GM19328 (cell line): ENCODE measurements around the gene AANAT.

Source experiments
- ATAC-seq: cut with Tn5 transposase; IDR thresholded peaks from one replicate; pipeline ENCODE4 v1.9.1; 2021; ENCODE audit warnings: mild to moderate bottlenecking, moderate library complexity; ENCODE audit not compliant: unreplicated experiment

Gene AANAT

DNA sequence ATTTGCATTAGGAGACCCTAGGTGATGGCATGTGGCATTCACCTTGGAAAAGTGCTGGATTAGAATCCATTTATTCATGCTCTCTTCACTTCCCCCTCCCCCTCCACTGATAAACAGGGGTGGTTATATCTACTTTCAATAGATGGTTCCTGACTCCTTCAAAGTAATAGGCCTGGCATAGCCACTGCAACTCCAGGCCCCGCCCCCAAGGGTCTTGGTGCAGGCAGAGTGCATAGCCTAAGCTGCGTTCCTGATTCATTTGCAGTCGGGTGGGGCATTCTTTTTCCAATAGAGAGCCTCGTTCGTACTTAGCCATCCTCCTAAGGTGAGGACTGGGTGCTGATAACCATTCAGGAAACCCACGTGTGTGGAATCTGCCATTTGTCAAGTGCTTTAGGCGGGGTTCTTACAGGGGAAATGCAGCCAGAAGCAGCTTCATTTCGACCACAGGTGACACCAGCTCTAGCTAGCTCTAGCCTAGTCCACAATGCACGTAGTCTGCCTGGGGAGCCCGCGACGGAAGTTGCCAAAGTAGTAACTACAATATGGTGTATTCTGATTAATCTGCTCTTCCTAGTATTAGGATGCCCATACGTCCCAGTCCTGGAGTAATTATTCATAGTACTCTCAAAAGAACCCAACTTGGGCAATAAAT lies 25.6 kb upstream of the AANAT start:
- ATAC-seq = no peak

DNA sequence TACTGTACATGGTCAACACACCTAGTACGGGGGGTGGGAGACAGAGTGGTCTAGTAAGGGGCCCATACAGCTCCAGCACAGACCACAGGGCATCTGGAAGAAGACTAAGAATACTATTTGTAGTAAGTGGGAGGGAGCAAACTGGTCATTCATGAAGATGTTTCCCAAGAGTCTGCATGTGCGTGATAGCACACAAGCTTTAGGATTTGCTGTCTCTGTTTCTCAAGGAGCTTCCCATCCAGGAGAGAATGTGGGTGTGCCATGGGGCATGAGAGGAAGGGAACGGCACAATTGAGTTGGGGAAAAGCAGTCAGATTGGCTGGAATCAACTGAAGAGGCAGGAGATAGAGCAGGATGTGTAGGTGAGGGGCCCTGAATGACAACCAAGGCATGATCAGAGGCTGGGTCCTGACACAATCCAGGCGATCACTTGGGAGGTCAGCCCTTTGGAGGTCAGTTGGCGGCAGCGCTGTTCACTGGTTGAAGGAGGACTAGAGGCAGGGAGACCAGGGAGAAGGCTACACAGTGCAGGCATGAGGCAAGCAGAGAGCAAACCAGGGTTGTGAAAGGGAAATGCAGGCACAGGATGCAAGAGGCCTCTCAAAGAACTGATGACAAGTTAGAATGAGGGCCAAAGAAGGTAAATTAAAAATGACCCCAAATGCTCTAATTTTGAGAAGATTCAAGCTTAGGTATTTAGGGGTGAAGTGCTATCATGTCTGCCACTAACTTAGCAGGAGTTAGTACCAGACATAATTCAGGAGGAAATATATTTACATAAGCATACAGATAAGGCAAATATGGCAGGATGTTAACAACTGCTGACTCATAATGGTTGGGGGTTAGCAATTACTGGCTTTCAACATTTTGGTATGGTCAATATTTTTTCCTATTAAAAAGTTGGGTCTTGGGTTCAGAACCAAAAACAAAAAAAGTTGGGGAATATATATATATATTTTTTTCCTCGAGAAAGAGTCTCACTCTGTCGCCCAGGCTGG lies 24.8 kb upstream of the AANAT start:
- ATAC-seq = no peak

DNA sequence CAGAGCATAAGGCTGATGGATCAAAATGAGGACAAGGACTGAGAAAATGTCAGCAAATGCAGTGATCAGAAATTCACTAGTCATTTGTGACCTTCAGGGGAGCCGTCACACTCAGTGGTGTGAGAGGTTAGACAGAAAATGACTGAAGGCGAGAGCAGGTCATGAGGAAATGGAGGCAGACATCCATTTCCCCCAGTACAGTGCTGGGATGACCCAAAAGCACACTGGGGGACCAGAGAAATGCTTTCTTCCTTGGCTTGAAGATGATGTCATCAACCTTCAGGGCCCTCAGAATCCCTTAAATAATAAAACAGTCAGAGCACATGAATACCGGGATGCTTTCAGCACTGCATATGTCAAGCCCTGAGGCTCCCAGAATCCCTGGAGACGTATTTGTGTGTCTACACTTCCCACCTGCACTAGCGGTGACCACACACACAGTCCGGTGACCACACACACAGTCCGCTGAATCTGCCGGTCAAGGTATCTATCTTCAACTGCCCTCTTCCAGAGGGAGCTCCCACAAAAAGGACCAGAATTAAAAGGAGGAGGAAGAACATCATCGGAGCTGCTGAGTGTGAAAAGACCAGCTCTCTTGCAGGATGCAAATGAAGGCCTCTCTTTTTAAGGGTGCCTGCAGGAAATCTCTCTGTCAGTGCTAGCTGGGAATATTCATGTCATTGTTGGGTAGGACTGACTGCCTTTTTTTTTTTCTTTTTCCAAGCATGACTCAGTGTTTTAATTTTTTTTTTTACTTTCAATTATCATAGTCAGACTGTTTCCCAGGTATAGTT lies 22.7 kb upstream of the AANAT start:
- ATAC-seq = no peak

DNA sequence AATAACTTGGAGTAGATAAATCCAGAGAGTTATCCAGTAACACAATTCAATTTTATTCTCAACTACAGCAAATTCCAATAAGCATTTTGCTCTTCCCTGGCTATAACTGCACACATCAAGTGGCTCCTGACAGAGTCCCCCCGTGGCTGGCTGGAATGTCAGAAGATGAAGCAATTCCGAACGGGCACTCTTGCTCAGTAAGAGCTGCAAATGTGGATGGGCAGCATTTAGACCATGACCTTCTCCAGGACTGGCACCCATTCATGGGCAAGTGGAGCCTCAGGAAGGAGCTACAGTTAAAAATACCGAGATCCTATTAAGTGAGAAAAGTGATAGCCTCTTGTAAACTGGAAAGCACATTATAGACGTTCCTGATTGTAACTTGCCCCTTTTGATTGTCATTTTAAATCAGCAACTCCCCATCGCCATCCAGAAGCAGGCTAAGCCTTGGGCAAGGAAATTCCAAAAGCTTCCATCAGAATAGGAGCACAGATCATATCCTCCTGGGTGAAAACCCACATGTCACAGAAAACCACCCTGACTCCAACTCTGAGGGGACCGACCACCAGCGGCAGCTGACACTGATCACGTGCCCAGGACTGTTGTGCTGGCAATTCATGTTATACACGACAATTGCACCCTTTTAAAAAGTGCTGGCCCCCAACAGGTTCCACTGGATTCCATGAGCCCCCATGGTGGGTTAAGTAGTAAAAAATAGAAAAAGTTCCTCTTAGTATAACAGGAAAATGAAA lies 21.5 kb upstream of the AANAT start:
- no peak for ATAC-seq

DNA sequence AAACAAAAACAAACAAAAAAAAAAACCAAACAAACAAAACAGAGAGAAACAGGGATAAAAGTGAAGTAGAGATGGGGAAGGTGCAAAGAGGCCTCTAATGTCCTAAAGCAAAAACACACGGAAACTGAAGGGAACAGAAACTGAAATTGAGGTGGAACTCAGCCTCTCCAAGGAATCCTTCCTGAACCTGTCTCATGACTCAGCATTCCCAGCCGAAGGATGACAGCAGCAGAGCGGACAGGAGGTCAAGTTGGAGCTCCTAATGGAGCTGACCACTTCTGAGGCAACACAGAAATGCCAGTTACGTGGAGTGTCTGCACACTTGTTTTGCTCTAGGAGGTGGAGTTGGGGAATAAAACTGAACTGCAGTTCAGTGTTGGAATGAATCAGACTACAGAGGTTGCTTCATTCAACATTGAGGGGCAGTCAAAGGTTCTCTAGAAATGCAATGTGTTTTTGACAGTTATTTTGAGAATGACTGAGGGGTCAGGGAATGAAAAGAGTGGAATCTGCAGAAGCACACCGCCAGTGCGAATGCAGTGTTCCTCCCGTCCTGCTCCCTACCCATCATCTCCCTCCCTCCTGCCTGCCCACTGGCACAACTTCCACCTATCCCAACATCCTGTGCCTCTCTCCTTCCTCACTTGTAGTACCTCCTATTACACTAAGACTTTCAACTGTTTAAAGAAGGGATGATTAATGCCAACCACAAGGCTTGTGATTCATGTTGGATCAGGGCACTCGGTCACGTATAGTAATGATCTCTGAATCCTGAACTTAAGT lies 20.8 kb upstream of the AANAT start:
- no peak for ATAC-seq

DNA sequence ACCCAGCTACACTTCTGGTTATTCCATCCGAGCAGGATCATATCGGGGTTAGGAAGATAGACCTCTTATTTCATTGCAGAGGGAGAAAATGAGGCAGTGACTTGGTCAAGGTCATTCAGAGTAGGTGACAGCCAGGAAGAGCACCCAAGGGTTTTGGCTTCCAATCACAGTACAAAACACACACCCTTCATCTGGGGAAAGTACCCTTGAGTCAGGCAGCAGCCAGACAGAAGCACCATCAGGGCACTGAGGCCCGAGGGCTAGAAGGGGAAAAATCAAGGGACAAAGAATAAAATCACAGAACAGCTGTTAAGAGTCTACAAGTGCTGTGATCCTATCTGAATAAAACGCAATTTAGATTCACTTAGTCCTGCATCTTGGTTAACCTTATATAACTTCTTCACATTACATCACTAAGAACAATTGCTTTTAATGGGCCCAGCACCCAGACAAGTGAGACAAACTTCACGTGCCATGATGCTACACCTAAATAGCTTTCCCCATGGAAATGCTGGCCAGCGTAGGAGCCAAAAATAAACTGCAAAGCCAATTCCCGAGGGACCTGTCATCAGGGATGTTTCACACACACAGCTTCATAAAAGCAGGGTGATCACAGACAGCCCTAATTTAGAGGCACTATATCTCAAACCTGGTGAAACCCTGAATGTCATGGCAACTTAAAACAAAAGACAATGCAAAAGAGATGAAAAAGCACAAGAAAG lies 19.3 kb upstream of the AANAT start:
- ATAC-seq = no peak

DNA sequence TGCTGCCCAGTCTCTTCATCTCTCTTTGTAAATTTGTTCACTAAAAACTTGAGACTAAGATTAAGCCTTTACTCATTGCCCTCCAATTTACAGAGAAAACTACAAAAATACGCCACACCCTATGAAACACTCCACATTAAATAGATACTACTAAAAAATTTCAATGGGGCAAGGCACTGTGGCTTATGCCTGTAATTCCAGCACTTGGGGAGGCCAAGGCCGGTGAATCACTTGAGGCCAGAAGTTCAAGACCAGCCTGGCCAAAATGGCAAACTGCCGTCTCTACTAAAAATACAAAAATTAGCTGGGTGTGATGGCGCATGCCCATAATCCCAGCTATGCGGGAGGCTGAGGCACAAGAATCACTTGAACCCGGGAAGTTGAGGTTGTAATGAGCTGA lies 18.3 kb upstream of the AANAT start:
- ATAC-seq = no peak

DNA sequence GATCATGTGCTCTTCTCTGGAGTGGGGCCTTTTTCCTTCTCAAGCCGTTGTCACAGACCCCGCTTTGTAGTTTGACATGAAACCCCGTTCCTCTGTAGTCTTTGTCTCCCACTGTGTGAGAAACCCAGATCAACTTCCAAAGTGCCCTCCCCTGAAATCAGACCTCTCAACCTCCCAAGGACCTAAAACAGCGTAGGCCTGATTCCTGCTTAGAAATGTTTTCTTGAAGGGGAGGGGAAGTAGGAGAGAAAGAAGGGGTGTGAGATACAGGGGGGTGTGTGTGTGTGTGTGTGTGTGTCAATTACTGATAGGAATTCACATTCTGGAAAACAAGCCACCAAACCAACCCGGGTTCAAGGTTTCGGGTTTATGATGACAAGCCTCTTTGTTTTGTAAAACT lies 15.9 kb upstream of the AANAT start:
- ATAC-seq = no peak

DNA sequence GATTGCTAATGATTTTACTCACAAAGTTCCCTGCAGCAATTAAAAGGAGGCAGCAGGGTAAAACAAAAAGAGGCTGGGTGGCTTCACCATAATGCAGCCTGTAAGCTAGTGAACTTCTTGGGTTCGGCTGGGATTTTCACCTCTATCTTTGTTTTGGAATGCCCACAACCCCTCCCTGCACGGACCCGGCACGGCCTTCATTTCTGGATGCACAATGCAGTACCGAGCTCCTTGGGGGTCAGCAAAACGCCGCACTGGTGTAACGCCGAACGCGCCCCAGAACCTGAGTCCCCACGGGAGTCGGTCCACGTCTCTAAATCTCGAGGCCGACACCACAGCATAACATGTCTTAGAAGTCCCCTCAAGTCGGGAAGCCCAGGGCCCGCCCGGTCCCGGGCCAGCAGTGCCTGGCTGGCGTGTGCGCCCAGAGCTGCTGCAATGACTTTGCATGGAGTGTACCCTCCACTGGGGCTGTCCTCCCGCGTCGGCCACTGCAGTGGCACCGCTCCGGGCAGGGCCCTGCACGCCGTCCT lies 15.2 kb upstream of the AANAT start:
- ATAC-seq = no peak

DNA sequence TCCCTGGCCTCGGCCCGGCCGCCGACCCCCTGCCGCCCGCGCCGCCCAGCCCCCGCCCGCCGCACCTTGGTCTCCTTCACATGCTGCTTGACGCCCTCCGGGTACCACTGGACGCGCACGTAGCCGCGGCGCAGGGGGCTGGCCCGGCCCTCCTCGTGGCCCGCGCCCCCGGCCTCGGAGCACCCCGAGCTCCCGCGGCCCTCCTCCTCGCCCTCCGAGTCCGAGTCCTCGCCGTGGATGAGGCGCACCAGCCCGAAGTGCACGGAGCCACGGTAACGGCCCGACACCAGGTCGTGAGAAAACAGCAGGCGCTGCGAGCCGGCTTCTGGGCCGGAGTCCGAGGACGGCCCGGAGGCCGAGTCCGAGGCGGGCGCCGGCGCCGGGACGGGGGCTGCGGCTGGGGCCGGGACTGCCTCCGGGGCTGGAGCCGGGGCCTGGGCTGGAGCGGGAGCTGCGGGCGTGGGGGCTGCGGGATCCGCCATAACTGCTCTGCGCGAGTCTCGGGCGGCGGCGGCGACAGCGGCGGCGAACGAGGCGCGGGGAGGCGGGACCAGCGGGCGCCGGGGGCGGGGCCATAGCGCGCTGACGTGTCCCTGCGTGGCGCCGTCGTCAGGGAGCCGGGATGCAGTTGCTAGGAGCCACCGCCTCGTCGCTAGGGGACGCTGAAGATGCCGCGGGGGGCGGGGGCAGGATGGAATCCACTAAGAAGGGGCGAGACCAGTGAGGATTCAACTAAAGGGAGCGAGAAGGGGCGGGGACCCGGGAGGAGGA lies 14.6 kb upstream of the AANAT start, which contains the start of gene UBE2O:
Gene UBE2O (minus strand): TSS at position 493 of the 771 bp plus-strand sequence. CDS start 11 bp downstream, at position 482.
- peak; percentile 91 for ATAC-seq

DNA sequence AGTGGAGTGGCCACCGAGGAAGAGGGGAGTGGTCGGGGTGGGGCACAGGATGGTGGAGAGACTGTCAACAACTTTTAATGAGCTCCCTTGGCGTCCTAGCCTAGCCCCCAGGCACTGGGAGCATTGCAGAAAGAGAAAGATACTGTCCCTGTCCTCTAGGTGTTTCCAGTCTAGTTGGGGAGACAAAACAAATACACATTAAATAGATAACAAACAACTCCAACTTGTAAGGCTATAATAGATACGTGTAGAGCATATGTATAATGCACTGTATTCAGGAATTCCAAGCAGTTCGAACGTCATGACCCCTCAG lies 14.0 kb upstream of the AANAT start:
- no peak for ATAC-seq

DNA sequence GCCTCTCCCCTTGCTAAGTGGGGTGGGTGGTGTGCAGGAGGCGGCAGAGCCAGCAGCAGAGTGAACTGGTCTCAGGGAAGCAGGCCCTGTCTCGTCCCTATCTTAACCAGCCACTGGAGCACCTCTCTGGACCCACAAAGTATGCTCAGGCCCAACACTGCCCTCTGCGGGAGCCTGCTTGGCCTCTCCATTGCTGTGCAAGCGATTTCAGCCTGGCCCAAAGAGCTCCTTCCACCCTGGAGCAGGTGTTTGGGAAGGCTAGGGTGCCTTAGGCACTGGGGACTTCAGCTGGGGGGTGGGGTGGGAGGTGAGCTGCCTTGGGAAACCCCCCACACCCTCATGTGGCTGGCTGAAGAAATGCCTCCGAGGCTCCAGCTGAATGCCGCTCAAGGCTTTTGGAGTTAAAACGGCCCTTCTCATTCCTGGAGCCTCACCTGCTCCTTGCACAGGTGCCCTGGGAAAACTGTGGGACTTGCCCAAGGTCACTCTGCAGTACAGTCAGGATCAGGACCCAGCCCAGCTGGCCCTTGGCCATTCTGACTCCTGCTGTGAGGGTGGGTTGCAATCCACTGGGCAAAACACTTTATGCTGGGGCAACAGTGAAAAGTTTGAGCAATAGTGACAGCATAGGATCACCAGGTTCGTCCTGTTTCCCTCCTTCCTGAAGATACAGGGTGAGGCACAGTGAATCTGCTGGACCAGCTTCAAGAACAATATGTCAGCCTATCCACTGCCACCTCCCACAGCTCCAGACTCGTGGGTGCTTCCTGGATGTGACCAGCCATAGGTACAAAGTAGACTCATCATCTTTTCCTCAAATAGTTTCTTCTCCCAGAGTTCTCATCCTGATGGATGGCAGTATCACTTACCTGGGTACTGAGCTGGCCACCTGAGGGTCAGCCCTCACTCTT lies 8.6 kb upstream of the AANAT start:
- ATAC-seq = no peak

DNA sequence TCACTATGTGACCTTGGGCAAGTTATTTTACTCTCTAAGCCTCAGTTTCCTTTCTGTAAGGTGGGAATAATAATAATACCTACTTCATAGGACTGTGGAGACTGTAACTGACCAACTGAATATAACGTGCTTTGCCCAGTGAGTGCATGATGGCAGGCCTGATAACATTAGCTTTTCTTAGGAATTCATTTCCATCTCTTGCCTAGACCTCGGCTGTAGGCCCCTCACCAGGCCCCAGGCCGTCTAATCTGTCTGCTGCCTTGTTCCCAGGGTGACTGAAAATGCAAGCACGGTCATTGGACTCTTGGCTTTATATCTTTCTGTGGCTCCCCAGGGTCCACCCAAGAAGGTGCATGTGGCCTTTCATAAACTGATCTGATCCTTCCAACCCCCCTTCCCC lies 7.7 kb upstream of the AANAT start:
- no peak for ATAC-seq

DNA sequence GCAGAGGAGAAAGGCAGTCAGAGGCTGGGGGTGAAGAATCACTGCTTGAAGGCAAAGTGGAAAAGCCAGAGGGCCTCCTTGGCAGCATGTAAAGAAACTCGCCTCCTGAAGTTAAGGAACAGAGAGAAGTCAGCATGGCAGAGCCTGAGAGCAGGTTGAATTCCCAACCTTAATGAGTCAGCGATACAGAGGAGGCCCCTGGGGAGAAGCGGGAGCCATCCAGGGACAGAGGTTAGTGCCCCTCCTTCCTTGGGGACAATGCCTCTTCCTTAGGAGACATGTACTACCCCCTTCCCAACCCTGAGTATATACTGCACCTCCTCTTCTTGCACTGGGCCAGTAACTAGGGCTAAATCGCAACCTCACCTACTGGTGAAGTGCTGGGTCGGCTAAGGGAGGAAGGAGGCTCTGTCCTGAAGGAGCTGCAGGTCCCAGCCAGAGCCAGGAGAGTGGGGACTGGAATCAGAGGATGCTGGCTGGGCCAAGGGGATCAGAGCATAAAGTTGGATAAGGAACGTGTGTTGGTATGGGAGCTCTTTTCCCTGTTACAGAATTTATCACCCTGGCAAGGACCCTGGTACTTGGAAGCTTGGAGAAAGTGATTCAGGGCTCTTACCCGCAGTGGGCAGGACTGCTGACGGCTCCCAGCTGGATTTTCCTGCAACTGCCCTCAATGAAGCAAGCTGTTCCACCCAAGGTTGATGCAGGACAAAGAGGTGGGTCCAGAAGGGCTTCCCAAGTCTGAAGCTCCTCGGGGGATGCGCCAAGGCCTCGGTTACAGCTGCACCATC lies 5.4 kb upstream of the AANAT start:
- no peak for ATAC-seq

DNA sequence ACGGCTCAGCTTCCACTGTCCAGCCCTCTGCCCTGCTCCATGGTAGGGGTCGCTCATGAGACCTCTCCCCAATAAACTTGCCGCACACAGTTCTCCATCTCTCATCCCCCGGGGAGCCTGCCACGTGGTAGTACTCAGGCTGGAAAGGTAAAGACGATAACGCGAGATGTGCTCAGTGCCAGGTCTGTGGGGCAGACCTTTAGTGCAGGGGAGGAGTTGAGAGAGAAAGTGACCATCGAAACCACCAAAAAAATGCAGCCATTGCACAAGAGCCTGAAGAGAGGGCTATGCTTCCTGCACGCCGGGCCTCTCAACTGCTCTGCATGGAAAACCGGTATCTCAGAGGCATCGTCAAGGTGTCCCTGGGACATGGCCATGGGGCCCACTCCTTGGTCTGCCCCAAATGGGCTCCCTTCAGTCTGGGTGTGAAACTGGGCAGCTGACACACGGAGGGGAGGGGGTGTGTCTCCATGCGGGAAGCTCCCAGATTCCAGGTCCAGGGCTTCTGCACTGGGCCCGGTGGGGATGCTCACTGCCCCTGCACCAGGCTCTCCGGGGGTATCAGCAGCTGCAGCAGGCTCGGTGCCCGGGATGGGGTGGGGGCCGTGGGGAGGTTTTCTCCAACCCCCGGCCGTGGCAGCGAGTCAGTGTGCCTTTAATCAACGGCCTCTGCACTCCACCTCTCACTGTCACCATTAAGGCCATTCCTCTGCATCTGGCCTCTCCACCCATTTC lies 4.7 kb upstream of the AANAT start:
- no peak for ATAC-seq

DNA sequence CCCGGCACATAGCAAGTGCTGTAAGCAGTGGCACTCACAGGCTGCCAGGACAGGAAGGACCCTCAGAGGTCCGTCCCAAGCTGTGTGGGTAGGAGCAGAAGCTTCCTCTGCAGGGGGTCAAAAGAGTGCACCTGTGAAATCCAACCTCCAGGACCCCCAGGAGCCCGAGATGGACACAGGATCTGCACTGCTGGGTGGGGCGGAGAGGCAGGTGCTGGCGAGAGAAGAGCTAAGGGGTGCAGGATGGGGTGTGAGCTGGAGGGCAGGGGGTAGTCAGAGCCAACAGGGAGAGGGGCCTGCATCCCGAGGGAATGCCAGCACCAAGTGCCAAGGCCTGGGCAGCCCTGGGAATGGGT lies 650 bp upstream of the AANAT start:
- ATAC-seq = no peak
